ENCODE measurements around the gene SIRPB2. TPM values are rescaled to one million over a fixed set of nuclear protein-coding genes. Genes with fewer than 3 reads are reported as not detected.
A peak's percentile ranks its signal among the peaks of the same experiment; 100 is the strongest.

SIRPB2 gene
- total RNA-seq, 1 experiment from 2014 or later = not detected

DNA sequence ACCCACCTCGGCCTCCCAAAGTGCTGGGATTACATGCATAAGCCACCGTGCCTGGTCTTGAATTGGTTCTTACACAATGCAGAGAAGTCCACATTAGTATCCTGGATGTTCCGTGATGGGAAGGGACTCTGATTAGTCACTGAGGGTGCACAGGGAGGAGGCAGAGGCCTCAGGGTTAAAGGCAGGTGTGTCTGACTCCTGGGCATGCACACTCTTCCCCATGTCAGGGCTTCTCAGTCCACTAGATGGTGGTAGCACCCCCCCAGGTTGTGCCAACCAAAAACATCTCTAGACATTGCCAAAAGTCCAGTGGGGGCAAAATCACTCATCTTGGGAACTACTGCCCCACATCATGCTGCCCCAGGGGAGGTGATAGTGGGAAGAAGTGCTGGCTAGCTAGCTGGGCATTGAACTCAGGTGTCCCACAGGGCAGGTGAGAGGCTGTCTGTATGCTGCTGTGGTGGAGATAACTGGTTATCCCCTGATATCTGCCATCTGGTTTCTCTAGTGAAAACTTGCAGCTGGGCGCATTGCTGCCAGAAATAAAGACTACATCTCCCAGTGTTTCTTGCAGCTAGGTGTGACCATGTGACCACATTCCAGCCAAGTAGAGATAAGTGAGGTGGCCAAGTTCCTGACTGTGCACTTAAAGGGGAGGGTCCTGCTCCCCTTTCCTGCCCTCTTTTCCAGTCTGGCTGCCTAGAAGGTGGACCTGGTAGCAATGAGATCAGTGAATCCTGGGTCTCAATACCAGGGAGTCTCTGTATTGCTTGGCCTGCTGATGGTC, 16.2 kb downstream of the SIRPB2 start:
- no peak overlapping the region for H2AK5ac ChIP-seq (ENCODE audit: insufficient read length, low read length)
- no peaks in the 10 kb centered on the region for H3K27me3 ChIP-seq (ENCODE audit: insufficient read depth, low read length)
- no peak overlapping the region for H3K18ac ChIP-seq (ENCODE audit: insufficient read length, low read depth, low read length)
- no peak overlapping the region for H4K91ac ChIP-seq (ENCODE audit: insufficient read length, low read depth, low read length)
- WGBS (ENCODE audit: extremely low coverage, insufficient read length, low lambda C conversion rate) = no CpG with 5 or more reads among the region's 4 CpGs
- H2AFZ ChIP-seq (ENCODE audit: low read length) = no peak overlapping the region
- H3K4me1 ChIP-seq (ENCODE audit: insufficient read depth, low read length) = no peaks in the 10 kb centered on the region
- no peak overlapping the region for H2BK5ac ChIP-seq (ENCODE audit: insufficient read length, low read length)
- no peaks in the 10 kb centered on the region for H3K79me2 ChIP-seq (ENCODE audit: insufficient read depth, low read length)
- H3K27ac Mint-ChIP-seq = no peak overlapping the region; a peak in 1 of 7 replicates
- TF ChIP-seq, protein P1, sequence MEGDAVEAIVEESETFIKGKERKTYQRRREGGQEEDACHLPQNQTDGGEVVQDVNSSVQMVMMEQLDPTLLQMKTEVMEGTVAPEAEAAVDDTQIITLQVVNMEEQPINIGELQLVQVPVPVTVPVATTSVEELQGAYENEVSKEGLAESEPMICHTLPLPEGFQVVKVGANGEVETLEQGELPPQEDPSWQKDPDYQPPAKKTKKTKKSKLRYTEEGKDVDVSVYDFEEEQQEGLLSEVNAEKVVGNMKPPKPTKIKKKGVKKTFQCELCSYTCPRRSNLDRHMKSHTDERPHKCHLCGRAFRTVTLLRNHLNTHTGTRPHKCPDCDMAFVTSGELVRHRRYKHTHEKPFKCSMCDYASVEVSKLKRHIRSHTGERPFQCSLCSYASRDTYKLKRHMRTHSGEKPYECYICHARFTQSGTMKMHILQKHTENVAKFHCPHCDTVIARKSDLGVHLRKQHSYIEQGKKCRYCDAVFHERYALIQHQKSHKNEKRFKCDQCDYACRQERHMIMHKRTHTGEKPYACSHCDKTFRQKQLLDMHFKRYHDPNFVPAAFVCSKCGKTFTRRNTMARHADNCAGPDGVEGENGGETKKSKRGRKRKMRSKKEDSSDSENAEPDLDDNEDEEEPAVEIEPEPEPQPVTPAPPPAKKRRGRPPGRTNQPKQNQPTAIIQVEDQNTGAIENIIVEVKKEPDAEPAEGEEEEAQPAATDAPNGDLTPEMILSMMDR (conservative IDR thresholded peaks at IDR 0.05) = peak; percentile 34; the same call in 2 of the 3 replicates
- H2BK15ac ChIP-seq (ENCODE audit: low read depth, low read length) = no peak overlapping the region
- H3K4me3 Mint-ChIP-seq = no peak overlapping the region
- no peak overlapping the region for H2BK12ac ChIP-seq (ENCODE audit: insufficient read length, low read depth, low read length)
- H3K27me3 Mint-ChIP-seq (ENCODE audit: low read depth) = peaks cover 10% of the 10 kb centered on the region
- H3K27ac ChIP-seq (ENCODE audit: insufficient read length, low read depth, low read length) = no peak overlapping the region
- no peak overlapping the region for H3K9ac ChIP-seq (ENCODE audit: extremely low read depth, insufficient read length, low read length)
- H3K14ac ChIP-seq (ENCODE audit: insufficient read depth, low read length) = no peak overlapping the region
- no peaks in the 10 kb centered on the region for H3K79me1 ChIP-seq (ENCODE audit: insufficient read depth, low read depth, low read length, poor library complexity, severe bottlenecking)
- no peak for DNase-seq
- H3K4me1 Mint-ChIP-seq = peaks cover 8% of the 10 kb centered on the region in 2 experiments
- no peak overlapping the region for H4K8ac ChIP-seq (replicated peaks; ENCODE audit: insufficient read length, low read depth, low read length)
- no peaks in the 10 kb centered on the region for H3K23me2 ChIP-seq (ENCODE audit: insufficient read length, low read depth, low read length, poor library complexity, severe bottlenecking)
- no peaks in the 10 kb centered on the region for H4K20me1 ChIP-seq (ENCODE audit: control insufficient read depth, insufficient read depth, insufficient read length)
- H3K9me3 ChIP-seq (ENCODE audit: control insufficient read depth, low read depth, low read length) = no peaks in the 10 kb centered on the region
- no peak overlapping the region for H3K56ac ChIP-seq (ENCODE audit: insufficient read length, low read depth, low read length)
- H3K9me3 Mint-ChIP-seq = no peaks in the 10 kb centered on the region
- no peak overlapping the region for H4K5ac ChIP-seq (ENCODE audit: insufficient read length, low read depth, low read length)
- H3T11ph ChIP-seq (ENCODE audit: low read length) = no peak overlapping the region
- H2BK120ac ChIP-seq (ENCODE audit: low read depth, low read length, poor library complexity, severe bottlenecking) = no peak overlapping the region
- H3K4me2 ChIP-seq (ENCODE audit: insufficient read depth, insufficient read length, low read length) = no peak overlapping the region
- no peak overlapping the region for H3K4ac ChIP-seq (ENCODE audit: low read depth, low read length)
- H3K23ac ChIP-seq (ENCODE audit: insufficient read length, low read depth, low read length) = no peak overlapping the region
- H2BK20ac ChIP-seq (ENCODE audit: low read depth, low read length, poor library complexity, severe bottlenecking) = no peak overlapping the region
- H3K36me3 Mint-ChIP-seq (ENCODE audit: insufficient read depth in 1 of 3, low read depth in 3 of 3) = no peaks in the 10 kb centered on the region
